ENCODE data around the gene KL.

The KL gene

GRCh38 chr13:33112766-33113165 is 96.5 kb downstream of the KL start:
- DNase-seq (ENCODE audit: low spot score): peak; percentile 47

- no peak for DNase-seq (ENCODE audit: low spot score)
Observed at GRCh38 chr13:33114146-33114545, 97.9 kb downstream of the KL start.

- no peak for DNase-seq (ENCODE audit: low spot score)
Observed at GRCh38 chr13:33115274-33115673, 99.1 kb downstream of the KL start.
